Measurements from ENCODE around the gene NCEH1. TPM values are rescaled to one million over a fixed set of nuclear protein-coding genes. Genes with fewer than 3 reads are reported as not detected.

Gene NCEH1
- total and polyA plus RNA-seq, 10 of the 15 experiments (the other 5 are each of a cell fraction or from before 2014, with no cell fraction given) = 1.8 to 8.1 (median 4.5) TPM

GRCh38 chr3:172675441-172676193 is 35.2 kb downstream of the NCEH1 start (continued):
- TF ChIP-seq MEF2B (IDR thresholded peaks at IDR 0.05; ENCODE audit: partially characterized antibody, poor library complexity, severe bottlenecking) (no peak), POLR2AphosphoS2 (IDR thresholded peaks at IDR 0.05; ENCODE audit: low read depth, low read length) (no peak), BCLAF1 (IDR thresholded peaks at IDR 0.05) (no peak), ZNF274 (IDR thresholded peaks at IDR 0.05; ENCODE audit: insufficient read depth, insufficient read length) (no peak), TAF1 (IDR thresholded peaks at IDR 0.05; ENCODE audit: borderline replicate concordance, low read depth, low read length) (no peak), LARP7 (IDR thresholded peaks at IDR 0.05) (no peak), NR2C2 (IDR thresholded peaks at IDR 0.05; ENCODE audit: borderline replicate concordance, control insufficient read depth, insufficient read length, low read depth) (no peak), HCFC1 (IDR thresholded peaks at IDR 0.05; ENCODE audit: low read length) (no peak), ZNF592 (IDR thresholded peaks at IDR 0.05) (0 out of 2 replicates have a peak, but pooled peaks have one; percentile 21), RAD21 (IDR thresholded peaks at IDR 0.05; ENCODE audit: insufficient read depth, low read depth, low read length) (0 out of 2 replicates have a peak, but pooled peaks have one; percentile 29), ZNF687 (IDR thresholded peaks at IDR 0.05) (no peak), USF2 (IDR thresholded peaks at IDR 0.05; ENCODE audit: borderline replicate concordance, low read depth, low read length) (no peak), DPF2 (IDR thresholded peaks at IDR 0.05) (no peak)
